ENCODE data around the gene UTP25. TPM values are rescaled to one million over a fixed set of nuclear protein-coding genes. Genes with fewer than 3 reads are reported as not detected.

The UTP25 gene
- total and polyA plus RNA-seq, 2 experiments from 2014 or later, result 3.6 to 8.9 TPM

- peak overlapping the region; percentile 94 for H2AFZ ChIP-seq
- ATAC-seq, result peak; percentile 99
- H4K20me1 ChIP-seq (replicated peaks; ENCODE audit: insufficient read depth), result no peaks in the 10 kb centered on the region
- no peaks in the 10 kb centered on the region for H3F3A ChIP-seq (replicated peaks; ENCODE audit: low read depth)
- no peak overlapping the region for H3K4me3 ChIP-seq
- peaks cover 3% of the 10 kb centered on the region; the same call in 1 of the 3 replicates for H3K4me1 Mint-ChIP-seq
- no peaks in the 10 kb centered on the region for H3K36me3 ChIP-seq (ENCODE audit: insufficient read depth)
- H3K4me3 Mint-ChIP-seq, result no peak overlapping the region
- H3K27ac Mint-ChIP-seq, result no peak overlapping the region
- H3K27ac ChIP-seq (ENCODE audit: low read depth), result no peak overlapping the region; the same call in 1 of the 2 replicates
- H3K79me2 ChIP-seq (replicated peaks; ENCODE audit: insufficient read depth), result no peaks in the 10 kb centered on the region
- no peaks in the 10 kb centered on the region for H3K9me3 Mint-ChIP-seq
- no peaks in the 10 kb centered on the region for H3K36me3 Mint-ChIP-seq (ENCODE audit: low read depth)
- no peaks in the 10 kb centered on the region for H3K9me2 ChIP-seq (ENCODE audit: insufficient read depth)
- no peaks in the 10 kb centered on the region for H3K27me3 ChIP-seq (ENCODE audit: insufficient read depth)
- TF ChIP-seq EZH2phosphoT487 (IDR thresholded peaks at IDR 0.05; ENCODE audit: unreplicated experiment) (no peak), POLR2AphosphoS5 (IDR thresholded peaks at IDR 0.05; ENCODE audit: low read depth) (no peak), JUNB (IDR thresholded peaks at IDR 0.05; ENCODE audit: unreplicated experiment) (no peak), ZNF462 (CRISPR knock-in tag; IDR thresholded peaks at IDR 0.05) (no peak), NANOG (IDR thresholded peaks at IDR 0.05; ENCODE audit: borderline replicate concordance) (no peak), CREB1 (CRISPR knock-in tag; IDR thresholded peaks at IDR 0.05; ENCODE audit: low read depth) (no peak)
- TF ChIP-seq, protein P1, sequence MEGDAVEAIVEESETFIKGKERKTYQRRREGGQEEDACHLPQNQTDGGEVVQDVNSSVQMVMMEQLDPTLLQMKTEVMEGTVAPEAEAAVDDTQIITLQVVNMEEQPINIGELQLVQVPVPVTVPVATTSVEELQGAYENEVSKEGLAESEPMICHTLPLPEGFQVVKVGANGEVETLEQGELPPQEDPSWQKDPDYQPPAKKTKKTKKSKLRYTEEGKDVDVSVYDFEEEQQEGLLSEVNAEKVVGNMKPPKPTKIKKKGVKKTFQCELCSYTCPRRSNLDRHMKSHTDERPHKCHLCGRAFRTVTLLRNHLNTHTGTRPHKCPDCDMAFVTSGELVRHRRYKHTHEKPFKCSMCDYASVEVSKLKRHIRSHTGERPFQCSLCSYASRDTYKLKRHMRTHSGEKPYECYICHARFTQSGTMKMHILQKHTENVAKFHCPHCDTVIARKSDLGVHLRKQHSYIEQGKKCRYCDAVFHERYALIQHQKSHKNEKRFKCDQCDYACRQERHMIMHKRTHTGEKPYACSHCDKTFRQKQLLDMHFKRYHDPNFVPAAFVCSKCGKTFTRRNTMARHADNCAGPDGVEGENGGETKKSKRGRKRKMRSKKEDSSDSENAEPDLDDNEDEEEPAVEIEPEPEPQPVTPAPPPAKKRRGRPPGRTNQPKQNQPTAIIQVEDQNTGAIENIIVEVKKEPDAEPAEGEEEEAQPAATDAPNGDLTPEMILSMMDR (conservative IDR thresholded peaks at IDR 0.05; ENCODE audit: low read depth in 2 of 2), result peak; percentile 48 to 70
- TF ChIP-seq, protein P2, sequence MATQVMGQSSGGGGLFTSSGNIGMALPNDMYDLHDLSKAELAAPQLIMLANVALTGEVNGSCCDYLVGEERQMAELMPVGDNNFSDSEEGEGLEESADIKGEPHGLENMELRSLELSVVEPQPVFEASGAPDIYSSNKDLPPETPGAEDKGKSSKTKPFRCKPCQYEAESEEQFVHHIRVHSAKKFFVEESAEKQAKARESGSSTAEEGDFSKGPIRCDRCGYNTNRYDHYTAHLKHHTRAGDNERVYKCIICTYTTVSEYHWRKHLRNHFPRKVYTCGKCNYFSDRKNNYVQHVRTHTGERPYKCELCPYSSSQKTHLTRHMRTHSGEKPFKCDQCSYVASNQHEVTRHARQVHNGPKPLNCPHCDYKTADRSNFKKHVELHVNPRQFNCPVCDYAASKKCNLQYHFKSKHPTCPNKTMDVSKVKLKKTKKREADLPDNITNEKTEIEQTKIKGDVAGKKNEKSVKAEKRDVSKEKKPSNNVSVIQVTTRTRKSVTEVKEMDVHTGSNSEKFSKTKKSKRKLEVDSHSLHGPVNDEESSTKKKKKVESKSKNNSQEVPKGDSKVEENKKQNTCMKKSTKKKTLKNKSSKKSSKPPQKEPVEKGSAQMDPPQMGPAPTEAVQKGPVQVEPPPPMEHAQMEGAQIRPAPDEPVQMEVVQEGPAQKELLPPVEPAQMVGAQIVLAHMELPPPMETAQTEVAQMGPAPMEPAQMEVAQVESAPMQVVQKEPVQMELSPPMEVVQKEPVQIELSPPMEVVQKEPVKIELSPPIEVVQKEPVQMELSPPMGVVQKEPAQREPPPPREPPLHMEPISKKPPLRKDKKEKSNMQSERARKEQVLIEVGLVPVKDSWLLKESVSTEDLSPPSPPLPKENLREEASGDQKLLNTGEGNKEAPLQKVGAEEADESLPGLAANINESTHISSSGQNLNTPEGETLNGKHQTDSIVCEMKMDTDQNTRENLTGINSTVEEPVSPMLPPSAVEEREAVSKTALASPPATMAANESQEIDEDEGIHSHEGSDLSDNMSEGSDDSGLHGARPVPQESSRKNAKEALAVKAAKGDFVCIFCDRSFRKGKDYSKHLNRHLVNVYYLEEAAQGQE (IDR thresholded peaks at IDR 0.05; ENCODE audit: unreplicated experiment), result no peak
- DNase-seq (ENCODE audit: low spot score), result peak; percentile 80
- H3K4me2 ChIP-seq, result no peak overlapping the region
- H3K27me3 Mint-ChIP-seq (ENCODE audit: insufficient read depth, low read depth, poor library complexity), result no peaks in the 10 kb centered on the region
- H3K4me1 ChIP-seq (ENCODE audit: insufficient read depth), result no peaks in the 10 kb centered on the region
These were observed 47.7 kb downstream of the UTP25 start for GRCh38 chr1:209875515-209875914.
